Activated B cell treated with CpG ODN at 0.5 μM for 24 hours (primary cell): ENCODE results near the gene TMC2. TPM values are rescaled to one million over a fixed set of nuclear protein-coding genes. Genes with fewer than 3 reads are reported as not detected.

Source experiments
- ATAC-seq: fragments of 200-7000 bp; cut with Tn5 transposase; one replicate; pipeline ENCODE4 v1.10.0; 2021; ENCODE audit warnings: low read depth, mild to moderate bottlenecking, moderate library complexity
- CTCF ChIA-PET: fragments of 350-600 bp; sonication (Branson Sonifier 250); formaldehyde crosslinking; loops from one replicate; lab custom pipeline; 2021; ENCODE audit warnings: antibody characterized with exemption; lab: Charles Lee
- POLR2A ChIA-PET: fragments of 350-600 bp; sonication (Branson Sonifier 250); formaldehyde crosslinking; loops from one replicate; lab custom pipeline; 2021; ENCODE audit warnings: antibody characterized with exemption; lab: Charles Lee
- DNase-seq: peaks from one replicate; pipeline ENCODE4 v3.0.0; 2022
- H3K27ac Mint-ChIP-seq: one replicate; pipeline ENCODE4 v1.8.0; 2020; ENCODE audit warnings: mixed read lengths
- H3K27me3 Mint-ChIP-seq: one replicate; pipeline ENCODE4 v1.8.0; 2021; ENCODE audit warnings: mixed read lengths
- H3K36me3 Mint-ChIP-seq: one replicate; pipeline ENCODE4 v1.8.0; 2021; ENCODE audit warnings: low read depth, mixed read lengths
- H3K4me1 Mint-ChIP-seq: one replicate; pipeline ENCODE4 v1.8.0; 2021; ENCODE audit warnings: mixed read lengths
- H3K4me3 Mint-ChIP-seq: one replicate; pipeline ENCODE4 v1.8.0; 2020; ENCODE audit warnings: mild to moderate bottlenecking, mixed read lengths
- H3K9me3 Mint-ChIP-seq: one replicate; pipeline ENCODE4 v1.8.0; 2020; ENCODE audit warnings: mixed read lengths
- CTCF ChIP-seq: fragments of 200-600 bp; IDR thresholded peaks from one replicate; pipeline ENCODE4 v1.8.0; 2022; ENCODE audit warnings: antibody characterized with exemption, mild to moderate bottlenecking
- intact Hi-C: fragments of 100-400 bp; cut with micrococcal nuclease; formaldehyde crosslinking; loops from one replicate; pipeline ENCODE4 v1.15.1; 2024
- total RNA-seq: library from RNA; stranded (reverse); gene quantifications from 2 replicates; pipeline ENCODE4 v1.2.3, GENCODE V29; 2022

The TMC2 gene
- total RNA-seq, 1 donor from 2014 or later: not detected

- ChIA-PET POLR2A (no interaction called here), CTCF (interaction anchor here (1.3 kb wide), 1 partner anchor 13 kb away, joined by 4 read pairs; no protein-coding TSS in a partner anchor)
- ATAC-seq (no peak), DNase-seq (no peak)
- H3K4me3 Mint-ChIP-seq: no peak overlapping the region
- H3K4me1 Mint-ChIP-seq: no peaks in the 10 kb centered on the region
- no peak for TF ChIP-seq CTCF
- no peaks in the 10 kb centered on the region for H3K36me3 Mint-ChIP-seq
- no peak overlapping the region for H3K27ac Mint-ChIP-seq
- H3K27me3 Mint-ChIP-seq: peaks cover 30% of the 10 kb centered on the region
- intact Hi-C loops: no loop called here
- H3K9me3 Mint-ChIP-seq: peaks cover 12% of the 10 kb centered on the region
Observed at GRCh38 chr20:2633381-2633780, 97.0 kb downstream of the TMC2 start.

GRCh38 chr20:2637246-2637645 is 100.9 kb downstream of the TMC2 start:
- TF ChIP-seq CTCF: no peak
- no peak overlapping the region for H3K27ac Mint-ChIP-seq
- H3K4me3 Mint-ChIP-seq: no peak overlapping the region
- ChIA-PET POLR2A (interaction anchor here (1.5 kb wide), 1 partner anchor 16 kb away, joined by 6 read pairs; the partner anchor contains the start of gene NOP56), CTCF (interaction anchor here (1.0 to 1.6 kb wide), 2 partner anchors 10 to 184 kb away, joined by 3 to 4 read pairs; no protein-coding TSS in a partner anchor)
- peaks cover 3% of the 10 kb centered on the region for H3K36me3 Mint-ChIP-seq
- DNase-seq (no peak), ATAC-seq (no peak)
- H3K4me1 Mint-ChIP-seq: no peaks in the 10 kb centered on the region
- no peaks in the 10 kb centered on the region for H3K9me3 Mint-ChIP-seq
- peaks cover 23% of the 10 kb centered on the region for H3K27me3 Mint-ChIP-seq
- intact Hi-C loops: no loop called here

- Mint-ChIP-seq H3K4me1 (no peaks in the 10 kb centered on the region), H3K4me3 (no peak overlapping the region), H3K27me3 (peaks cover 4% of the 10 kb centered on the region), H3K9me3 (no peaks in the 10 kb centered on the region), H3K36me3 (peaks cover 3% of the 10 kb centered on the region), H3K27ac (no peak overlapping the region)
- intact Hi-C loops: no loop called here
- DNase-seq (no peak), ATAC-seq (no peak)
- CTCF ChIA-PET: no interaction called here
- TF ChIP-seq CTCF: no peak
- POLR2A ChIA-PET: no interaction called here
Observed at GRCh38 chr20:2640260-2640659, 103.9 kb downstream of the TMC2 start.

- DNase-seq: no peak
- H3K27ac Mint-ChIP-seq: no peak overlapping the region
- H3K4me1 Mint-ChIP-seq: no peaks in the 10 kb centered on the region
- ChIA-PET CTCF (no interaction called here), POLR2A (interaction anchor here (1.2 kb wide), 1 partner anchor 11 kb away, joined by 4 read pairs; no protein-coding TSS in a partner anchor)
- ATAC-seq: no peak
- no peak overlapping the region for H3K4me3 Mint-ChIP-seq
- peaks cover under 1% of the 10 kb centered on the region for H3K27me3 Mint-ChIP-seq
- intact Hi-C loops: no loop called here
- H3K9me3 Mint-ChIP-seq: no peaks in the 10 kb centered on the region
- H3K36me3 Mint-ChIP-seq: peaks cover 3% of the 10 kb centered on the region
- no peak for TF ChIP-seq CTCF
Observed at GRCh38 chr20:2640899-2641298, 104.5 kb downstream of the TMC2 start.

- Mint-ChIP-seq H3K36me3 (peaks cover 3% of the 10 kb centered on the region), H3K9me3 (no peaks in the 10 kb centered on the region), H3K4me1 (no peaks in the 10 kb centered on the region), H3K27ac (no peak overlapping the region), H3K27me3 (no peaks in the 10 kb centered on the region), H3K4me3 (no peak overlapping the region)
- POLR2A ChIA-PET: interaction anchor here (1.4 kb wide), 1 partner anchor 9 kb away, joined by 5 read pairs; the partner anchor contains the start of gene NOP56
- TF ChIP-seq CTCF: no peak
- DNase-seq: no peak
- CTCF ChIA-PET: interaction anchor here (1.1 kb wide), 1 partner anchor 122 kb away, joined by 3 read pairs; no protein-coding TSS in a partner anchor
- no peak for ATAC-seq
- intact Hi-C loops: no loop called here
Observed at GRCh38 chr20:2643708-2644107, 107.3 kb downstream of the TMC2 start.
